ENCODE measurements around the gene C10orf71. TPM values are rescaled to one million over a fixed set of nuclear protein-coding genes. Genes with fewer than 3 reads are reported as not detected.
A peak's percentile ranks its signal among the peaks of the same experiment; 100 is the strongest.

C10orf71 gene
- total RNA-seq, 2 donors from 2014 or later, result 0.26 to 0.99 TPM

DNA sequence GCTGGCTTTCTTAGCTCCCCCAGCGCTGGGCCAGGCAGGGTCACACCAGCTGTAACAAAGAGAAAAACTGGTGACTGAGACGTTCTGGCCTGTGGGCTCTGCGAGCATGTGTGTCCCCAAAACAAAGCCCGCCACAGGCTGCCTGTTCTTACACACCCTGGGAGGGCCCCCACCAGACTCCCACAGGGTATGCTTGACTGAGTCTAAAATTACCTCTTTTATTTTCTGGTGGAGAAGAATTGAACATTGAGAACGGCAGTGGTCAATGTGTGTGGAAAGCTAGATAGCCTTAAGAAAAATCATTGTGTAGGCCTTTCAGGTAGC, 808 bp downstream of the C10orf71 start:
- no peaks in the 10 kb centered on the region for H3K9me3 ChIP-seq
- TF ChIP-seq POLR2A (IDR thresholded peaks at IDR 0.05), result no peak
- TF ChIP-seq, protein P1, sequence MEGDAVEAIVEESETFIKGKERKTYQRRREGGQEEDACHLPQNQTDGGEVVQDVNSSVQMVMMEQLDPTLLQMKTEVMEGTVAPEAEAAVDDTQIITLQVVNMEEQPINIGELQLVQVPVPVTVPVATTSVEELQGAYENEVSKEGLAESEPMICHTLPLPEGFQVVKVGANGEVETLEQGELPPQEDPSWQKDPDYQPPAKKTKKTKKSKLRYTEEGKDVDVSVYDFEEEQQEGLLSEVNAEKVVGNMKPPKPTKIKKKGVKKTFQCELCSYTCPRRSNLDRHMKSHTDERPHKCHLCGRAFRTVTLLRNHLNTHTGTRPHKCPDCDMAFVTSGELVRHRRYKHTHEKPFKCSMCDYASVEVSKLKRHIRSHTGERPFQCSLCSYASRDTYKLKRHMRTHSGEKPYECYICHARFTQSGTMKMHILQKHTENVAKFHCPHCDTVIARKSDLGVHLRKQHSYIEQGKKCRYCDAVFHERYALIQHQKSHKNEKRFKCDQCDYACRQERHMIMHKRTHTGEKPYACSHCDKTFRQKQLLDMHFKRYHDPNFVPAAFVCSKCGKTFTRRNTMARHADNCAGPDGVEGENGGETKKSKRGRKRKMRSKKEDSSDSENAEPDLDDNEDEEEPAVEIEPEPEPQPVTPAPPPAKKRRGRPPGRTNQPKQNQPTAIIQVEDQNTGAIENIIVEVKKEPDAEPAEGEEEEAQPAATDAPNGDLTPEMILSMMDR (IDR thresholded peaks at IDR 0.05), result no peak
- H3K36me3 ChIP-seq (replicated peaks in 1 of 2; ENCODE audit: insufficient read depth in 1 of 2, low read depth in 2 of 2), result no peaks in the 10 kb centered on the region
- intact Hi-C loops (cut with DNase I), result no loop called here
- peaks cover 27% of the 10 kb centered on the region for H3K4me1 ChIP-seq
- no peak overlapping the region for H3K4me3 ChIP-seq
- 34 to 66% methylated on average over 4 to 5 of the region's 5 CpGs for WGBS, 2 donors
- peak overlapping the region in 3 of 4 donors; percentile 41 to 67 (median 65) for H3K27ac ChIP-seq
- ATAC-seq (peak; percentile 8), DNase-seq (peak in 1 of 4 donors; percentile 16)
- H3K27me3 ChIP-seq, result no peaks in the 10 kb centered on the region

GRCh38 chr10:49300140-49300974, 1.4 kb downstream of the C10orf71 start:
- no peaks in the 10 kb centered on the region for H3K36me3 ChIP-seq (replicated peaks in 1 of 2; ENCODE audit: insufficient read depth in 1 of 2, low read depth in 2 of 2)
- H3K9me3 ChIP-seq, result no peaks in the 10 kb centered on the region
- DNase-seq (peak in 2 of 4 donors; percentile 55 to 58), ATAC-seq (peak; percentile 33)
- H3K4me1 ChIP-seq, result peaks cover 27% of the 10 kb centered on the region
- no peak overlapping the region for H3K4me3 ChIP-seq
- intact Hi-C loops (cut with DNase I), result no loop called here
- H3K27me3 ChIP-seq, result no peaks in the 10 kb centered on the region
- 25 to 60% methylated on average over 6 of the region's 6 CpGs for WGBS, 2 donors
- no peak for TF ChIP-seq POLR2A (IDR thresholded peaks at IDR 0.05)
- TF ChIP-seq, protein P1 (IDR thresholded peaks at IDR 0.05), result peak in 1 of 7 experiments; percentile 5
- peak overlapping the region in 3 of 4 donors; percentile 41 to 67 (median 65) for H3K27ac ChIP-seq

DNA sequence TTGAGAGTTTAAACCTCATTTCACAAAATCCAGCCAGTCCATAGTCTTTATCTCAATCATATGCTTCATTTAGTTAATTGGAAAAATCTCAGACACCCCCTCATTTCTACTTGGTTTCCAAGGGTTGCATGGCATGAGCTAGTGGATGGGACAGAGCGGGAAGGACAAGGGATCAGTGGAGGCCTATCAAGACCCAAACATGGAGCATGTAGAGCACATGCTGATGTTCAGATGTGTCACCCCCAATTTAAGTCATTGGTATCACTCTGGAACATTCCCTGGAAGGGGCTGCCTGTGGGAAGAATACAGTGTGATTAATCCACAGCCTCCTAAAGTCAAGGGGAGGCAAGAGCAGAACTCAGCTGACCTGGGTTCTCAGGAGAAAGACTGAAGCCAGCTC, 2.3 kb downstream of the C10orf71 start:
- DNase-seq, result no peak
- TF ChIP-seq, protein P1 (IDR thresholded peaks at IDR 0.05), result no peak
- TF ChIP-seq POLR2A (IDR thresholded peaks at IDR 0.05), result no peak

GRCh38 chr10:49302088-49302487, 3.1 kb downstream of the C10orf71 start:
- no peak overlapping the region for H3K4me3 ChIP-seq
- H3K4me1 ChIP-seq, result peaks cover 27% of the 10 kb centered on the region
- H3K36me3 ChIP-seq (replicated peaks in 1 of 2; ENCODE audit: insufficient read depth in 1 of 2, low read depth in 2 of 2), result no peaks in the 10 kb centered on the region
- intact Hi-C loops (cut with DNase I), result no loop called here
- H3K27me3 ChIP-seq, result no peaks in the 10 kb centered on the region
- H3K9me3 ChIP-seq, result no peaks in the 10 kb centered on the region
- no peak for ATAC-seq
- no peak for TF ChIP-seq POLR2A (IDR thresholded peaks at IDR 0.05)
- TF ChIP-seq, protein P1 (IDR thresholded peaks at IDR 0.05), result no peak
- 63% methylated on average over 2 of the region's 2 CpGs; no CpG with 5 or more reads in 1 of the 2 donors for WGBS, 2 donors
- no peak overlapping the region for H3K27ac ChIP-seq
- DNase-seq, result no peak

More for the DNA sequence above, 2.3 kb downstream of the C10orf71 start:
- no peak overlapping the region for H3K27ac ChIP-seq
- H3K36me3 ChIP-seq (replicated peaks in 1 of 2; ENCODE audit: insufficient read depth in 1 of 2, low read depth in 2 of 2), result no peaks in the 10 kb centered on the region
- no peaks in the 10 kb centered on the region for H3K9me3 ChIP-seq
- no peak overlapping the region for H3K4me3 ChIP-seq
- intact Hi-C loops (cut with DNase I), result no loop called here
- ATAC-seq, result no peak
- peaks cover 27% of the 10 kb centered on the region for H3K4me1 ChIP-seq
- no peaks in the 10 kb centered on the region for H3K27me3 ChIP-seq
- WGBS, 2 donors, result 93 to 100% methylated on average over 1 of the region's 1 CpG

DNA sequence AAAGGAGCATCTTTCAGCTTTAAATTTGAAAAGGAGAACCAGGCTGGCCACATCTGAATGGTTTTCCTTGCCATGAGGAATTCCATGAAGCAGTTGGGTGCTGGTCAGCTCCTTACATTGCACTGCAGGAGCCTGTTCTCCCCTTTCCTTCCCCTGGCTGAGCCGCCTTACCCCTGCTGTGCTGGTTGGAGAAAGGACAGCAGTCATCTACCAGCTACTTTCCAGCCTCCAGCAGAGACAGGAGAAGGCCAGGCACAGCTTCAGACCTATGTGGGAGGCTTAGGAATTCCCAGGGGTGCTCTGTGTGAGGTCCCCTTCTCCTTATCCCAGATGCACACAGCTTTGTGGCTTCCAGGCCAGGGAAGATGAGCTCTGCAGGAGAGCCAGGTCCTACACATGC, 4.7 kb downstream of the C10orf71 start:
- H3K4me3 ChIP-seq, result no peak overlapping the region
- H3K9me3 ChIP-seq, result no peaks in the 10 kb centered on the region
- no peak for DNase-seq
- intact Hi-C loops (cut with DNase I), result no loop called here
- WGBS, 2 donors, result 53 to 67% methylated on average over 1 of the region's 1 CpG
- H3K27ac ChIP-seq, result no peak overlapping the region
- H3K4me1 ChIP-seq, result peaks cover 13% of the 10 kb centered on the region
- ATAC-seq, result no peak
- no peaks in the 10 kb centered on the region for H3K27me3 ChIP-seq
- TF ChIP-seq, protein P1 (IDR thresholded peaks at IDR 0.05), result no peak
- no peak for TF ChIP-seq POLR2A (IDR thresholded peaks at IDR 0.05)
- no peaks in the 10 kb centered on the region for H3K36me3 ChIP-seq (replicated peaks in 1 of 2; ENCODE audit: insufficient read depth in 1 of 2, low read depth in 2 of 2)

All from body of pancreas (tissue), 4 donors.